HCT116 (cell line): ENCODE measurements around the gene CCL4L2.

Experiments used
- EGR1 ChIP-seq: IDR thresholded peaks from 2 replicates; pipeline ENCODE4 v1.6.1; 2012; ENCODE audit warnings: low read depth
- ELF1 ChIP-seq: IDR thresholded peaks from 2 replicates; pipeline ENCODE4 v1.6.1; 2012; ENCODE audit warnings: low read depth, borderline replicate concordance
- EZH2phosphoT487 ChIP-seq: fragments of 200-600 bp; IDR thresholded peaks from 2 replicates; pipeline ENCODE4 v1.6.1; 2018; ENCODE audit warnings: antibody characterized with exemption, borderline replicate concordance
- JUND ChIP-seq: IDR thresholded peaks from 2 replicates; pipeline ENCODE4 v1.6.1; 2012
- POLR2A ChIP-seq: IDR thresholded peaks from 2 replicates; pipeline ENCODE4 v1.7.0; 2011; ENCODE audit warnings: borderline replicate concordance; ENCODE audit not compliant: insufficient read depth, insufficient read length; ENCODE audit errors: extremely low read depth
- POLR2AphosphoS5 ChIP-seq: IDR thresholded peaks from 2 replicates; pipeline ENCODE4 v1.6.1; 2011; ENCODE audit warnings: mild to moderate bottlenecking, low read depth, low read length, moderate library complexity
- SIN3A ChIP-seq: IDR thresholded peaks from 2 replicates; pipeline ENCODE4 v1.6.1; 2012; ENCODE audit warnings: low read depth
- ZNF274 ChIP-seq: fragments of 200-500 bp; sonication (Bioruptor generic); IDR thresholded peaks from 2 replicates; pipeline ENCODE4 v1.6.1; 2014; ENCODE audit warnings: mild to moderate bottlenecking, low read depth, low read length, inconsistent platforms
- TF ChIP-seq, protein P1 (sequence below), 3 experiments: fragments of 200-600 bp in 1 of 3; sonication (generic) in 1 of 3; IDR thresholded peaks in 2 of 3; conservative IDR thresholded peaks in 1 of 3; 2 replicates each; pipeline ENCODE4 v1.5.1; 2012 to 2017; ENCODE audit warnings: low read depth in 2 of 3, low read length in 2 of 3, antibody characterized with exemption in 1 of 3, borderline replicate concordance in 1 of 3, control low read depth in 1 of 3, mild to moderate bottlenecking in 1 of 3, mixed read lengths in 1 of 3, mixed run types in 1 of 3, moderate library complexity in 1 of 3; ENCODE audit not compliant: insufficient read depth in 1 of 3
- TF ChIP-seq, protein P2 (sequence below): IDR thresholded peaks from 2 replicates; pipeline ENCODE4 v1.6.1; 2012
- TF ChIP-seq, protein P3 (sequence below): IDR thresholded peaks from 2 replicates; pipeline ENCODE4 v1.6.1; 2011; ENCODE audit warnings: mild to moderate bottlenecking, low read length, moderate library complexity; ENCODE audit not compliant: insufficient replicate concordance; ENCODE audit errors: extremely low read depth

DNA sequence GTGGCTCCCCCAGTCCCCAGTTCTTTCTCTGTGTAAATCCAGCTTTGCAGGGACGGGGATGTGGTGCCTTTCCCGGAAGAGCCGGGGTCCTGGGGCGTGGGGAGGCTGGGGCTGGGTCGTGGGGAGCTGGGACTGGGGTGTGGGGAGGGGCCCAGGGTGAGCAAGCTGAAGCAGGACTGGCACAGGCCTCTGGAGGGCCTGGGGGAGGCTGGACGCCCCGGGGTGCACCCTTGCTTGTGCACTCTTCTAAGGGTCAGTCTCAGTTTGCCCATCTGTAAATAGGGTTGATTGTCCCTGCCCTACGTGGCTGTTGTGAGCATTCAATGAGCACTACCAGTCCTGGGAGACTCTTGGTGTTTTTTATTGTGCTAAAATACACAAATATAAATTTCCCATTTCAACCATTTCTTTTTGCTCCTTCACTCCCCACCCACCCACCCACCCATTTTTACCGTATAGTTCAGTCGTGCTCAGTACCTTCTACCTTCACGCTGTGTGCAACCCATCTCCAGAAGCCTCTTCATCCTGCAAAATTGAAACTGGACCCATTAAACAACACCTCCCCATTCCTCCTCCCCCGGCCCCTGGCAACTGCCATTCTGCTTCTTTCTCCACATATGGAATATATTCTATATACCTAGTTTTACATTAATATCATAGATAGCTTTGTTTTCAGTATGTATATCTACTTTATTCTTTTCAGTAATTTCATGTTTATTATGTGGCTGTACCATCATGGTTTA, 26.7 kb upstream of the CCL4L2 start:
- TF ChIP-seq, protein P1, sequence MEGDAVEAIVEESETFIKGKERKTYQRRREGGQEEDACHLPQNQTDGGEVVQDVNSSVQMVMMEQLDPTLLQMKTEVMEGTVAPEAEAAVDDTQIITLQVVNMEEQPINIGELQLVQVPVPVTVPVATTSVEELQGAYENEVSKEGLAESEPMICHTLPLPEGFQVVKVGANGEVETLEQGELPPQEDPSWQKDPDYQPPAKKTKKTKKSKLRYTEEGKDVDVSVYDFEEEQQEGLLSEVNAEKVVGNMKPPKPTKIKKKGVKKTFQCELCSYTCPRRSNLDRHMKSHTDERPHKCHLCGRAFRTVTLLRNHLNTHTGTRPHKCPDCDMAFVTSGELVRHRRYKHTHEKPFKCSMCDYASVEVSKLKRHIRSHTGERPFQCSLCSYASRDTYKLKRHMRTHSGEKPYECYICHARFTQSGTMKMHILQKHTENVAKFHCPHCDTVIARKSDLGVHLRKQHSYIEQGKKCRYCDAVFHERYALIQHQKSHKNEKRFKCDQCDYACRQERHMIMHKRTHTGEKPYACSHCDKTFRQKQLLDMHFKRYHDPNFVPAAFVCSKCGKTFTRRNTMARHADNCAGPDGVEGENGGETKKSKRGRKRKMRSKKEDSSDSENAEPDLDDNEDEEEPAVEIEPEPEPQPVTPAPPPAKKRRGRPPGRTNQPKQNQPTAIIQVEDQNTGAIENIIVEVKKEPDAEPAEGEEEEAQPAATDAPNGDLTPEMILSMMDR (IDR thresholded peaks at IDR 0.05 in 2 of 3, conservative IDR thresholded peaks at IDR 0.05 in 1 of 3; ENCODE audit: borderline replicate concordance in 1 of 3, insufficient read depth in 1 of 3, low read depth in 2 of 3, low read length in 2 of 3), result no peak
- TF ChIP-seq JUND, result no peak
- TF ChIP-seq, protein P2, sequence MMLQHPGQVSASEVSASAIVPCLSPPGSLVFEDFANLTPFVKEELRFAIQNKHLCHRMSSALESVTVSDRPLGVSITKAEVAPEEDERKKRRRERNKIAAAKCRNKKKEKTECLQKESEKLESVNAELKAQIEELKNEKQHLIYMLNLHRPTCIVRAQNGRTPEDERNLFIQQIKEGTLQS, result no peak
- TF ChIP-seq ELF1, result no peak
- TF ChIP-seq EGR1, result no peak
- TF ChIP-seq POLR2AphosphoS5, result no peak
- no peak for TF ChIP-seq ZNF274
- no peak for TF ChIP-seq EZH2phosphoT487
- TF ChIP-seq, protein P3, sequence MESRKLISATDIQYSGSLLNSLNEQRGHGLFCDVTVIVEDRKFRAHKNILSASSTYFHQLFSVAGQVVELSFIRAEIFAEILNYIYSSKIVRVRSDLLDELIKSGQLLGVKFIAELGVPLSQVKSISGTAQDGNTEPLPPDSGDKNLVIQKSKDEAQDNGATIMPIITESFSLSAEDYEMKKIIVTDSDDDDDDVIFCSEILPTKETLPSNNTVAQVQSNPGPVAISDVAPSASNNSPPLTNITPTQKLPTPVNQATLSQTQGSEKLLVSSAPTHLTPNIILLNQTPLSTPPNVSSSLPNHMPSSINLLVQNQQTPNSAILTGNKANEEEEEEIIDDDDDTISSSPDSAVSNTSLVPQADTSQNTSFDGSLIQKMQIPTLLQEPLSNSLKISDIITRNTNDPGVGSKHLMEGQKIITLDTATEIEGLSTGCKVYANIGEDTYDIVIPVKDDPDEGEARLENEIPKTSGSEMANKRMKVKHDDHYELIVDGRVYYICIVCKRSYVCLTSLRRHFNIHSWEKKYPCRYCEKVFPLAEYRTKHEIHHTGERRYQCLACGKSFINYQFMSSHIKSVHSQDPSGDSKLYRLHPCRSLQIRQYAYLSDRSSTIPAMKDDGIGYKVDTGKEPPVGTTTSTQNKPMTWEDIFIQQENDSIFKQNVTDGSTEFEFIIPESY, result no peak
- TF ChIP-seq POLR2A, result no peak
- no peak for TF ChIP-seq SIN3A
